GM19035 (cell line): ENCODE measurements around the gene XRCC5.

ENCODE experiments used
- ATAC-seq: cut with Tn5 transposase; IDR thresholded peaks from one replicate; pipeline ENCODE4 v1.9.1; 2021; ENCODE audit not compliant: unreplicated experiment

Gene XRCC5

GRCh38 chr2:216083464-216084281 lies 25.5 kb upstream of the XRCC5 start:
- ATAC-seq, result no peak

GRCh38 chr2:216084547-216084946 lies 24.6 kb upstream of the XRCC5 start:
- ATAC-seq, result no peak

- no peak for ATAC-seq
These were observed 22.8 kb upstream of the XRCC5 start for GRCh38 chr2:216086207-216086893.

GRCh38 chr2:216090369-216090786 lies 18.8 kb upstream of the XRCC5 start:
- no peak for ATAC-seq

- no peak for ATAC-seq
These were observed 16.5 kb upstream of the XRCC5 start for GRCh38 chr2:216092646-216093045.

GRCh38 chr2:216094701-216095100 lies 14.4 kb upstream of the XRCC5 start:
- ATAC-seq, result no peak

GRCh38 chr2:216098421-216099334 lies 10.5 kb upstream of the XRCC5 start:
- no peak for ATAC-seq

- no peak for ATAC-seq
These were observed 8.0 kb upstream of the XRCC5 start for GRCh38 chr2:216101109-216101508.

GRCh38 chr2:216103213-216103612 lies 5.9 kb upstream of the XRCC5 start:
- ATAC-seq, result no peak

- ATAC-seq, result no peak
These were observed 4.5 kb upstream of the XRCC5 start for GRCh38 chr2:216104691-216105090.

GRCh38 chr2:216107320-216107719 lies 1.8 kb upstream of the XRCC5 start:
- ATAC-seq, result no peak

- ATAC-seq, result no peak
These were observed 1.4 kb upstream of the XRCC5 start for GRCh38 chr2:216107760-216108159.

- no peak for ATAC-seq
These were observed 710 bp upstream of the XRCC5 start for GRCh38 chr2:216108310-216108966.

- ATAC-seq, result no peak
These were observed 940 bp downstream of the XRCC5 start for GRCh38 chr2:216109962-216110614.

- no peak for ATAC-seq
These were observed 1.5 kb downstream of the XRCC5 start for GRCh38 chr2:216110620-216111019.

GRCh38 chr2:216111122-216111521 lies 2.0 kb downstream of the XRCC5 start:
- ATAC-seq, result no peak

- ATAC-seq, result no peak
These were observed 3.8 kb downstream of the XRCC5 start for GRCh38 chr2:216112926-216113325.

GRCh38 chr2:216113572-216113971 lies 4.4 kb downstream of the XRCC5 start:
- peak; percentile 47 for ATAC-seq

GRCh38 chr2:216114382-216114713 lies 5.2 kb downstream of the XRCC5 start:
- peak; percentile 14 for ATAC-seq

- peak; percentile 56 for ATAC-seq
These were observed 5.8 kb downstream of the XRCC5 start for GRCh38 chr2:216114714-216115531.
